ENCODE measurements around the gene OVCH2.

DNA sequence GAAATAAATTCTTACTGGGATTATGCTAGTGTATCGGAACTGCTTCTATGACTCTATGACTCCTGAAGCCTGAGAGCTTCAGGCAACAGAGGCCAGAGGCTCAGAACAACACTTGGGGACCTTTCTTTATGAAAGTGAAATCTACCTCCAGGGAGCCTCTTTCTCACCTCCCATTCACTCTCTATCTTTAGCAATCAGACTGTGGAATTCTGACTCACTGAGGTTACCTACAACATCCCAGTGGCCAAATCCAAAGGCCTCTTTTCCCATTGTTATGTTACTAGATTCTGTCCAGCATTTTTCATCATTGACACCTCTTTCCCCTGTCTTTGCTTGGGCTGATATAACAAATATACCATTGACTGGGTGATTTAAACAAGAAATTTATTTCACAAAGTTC, 18.9 kb downstream of the OVCH2 start:
- TF ChIP-seq, protein P1, sequence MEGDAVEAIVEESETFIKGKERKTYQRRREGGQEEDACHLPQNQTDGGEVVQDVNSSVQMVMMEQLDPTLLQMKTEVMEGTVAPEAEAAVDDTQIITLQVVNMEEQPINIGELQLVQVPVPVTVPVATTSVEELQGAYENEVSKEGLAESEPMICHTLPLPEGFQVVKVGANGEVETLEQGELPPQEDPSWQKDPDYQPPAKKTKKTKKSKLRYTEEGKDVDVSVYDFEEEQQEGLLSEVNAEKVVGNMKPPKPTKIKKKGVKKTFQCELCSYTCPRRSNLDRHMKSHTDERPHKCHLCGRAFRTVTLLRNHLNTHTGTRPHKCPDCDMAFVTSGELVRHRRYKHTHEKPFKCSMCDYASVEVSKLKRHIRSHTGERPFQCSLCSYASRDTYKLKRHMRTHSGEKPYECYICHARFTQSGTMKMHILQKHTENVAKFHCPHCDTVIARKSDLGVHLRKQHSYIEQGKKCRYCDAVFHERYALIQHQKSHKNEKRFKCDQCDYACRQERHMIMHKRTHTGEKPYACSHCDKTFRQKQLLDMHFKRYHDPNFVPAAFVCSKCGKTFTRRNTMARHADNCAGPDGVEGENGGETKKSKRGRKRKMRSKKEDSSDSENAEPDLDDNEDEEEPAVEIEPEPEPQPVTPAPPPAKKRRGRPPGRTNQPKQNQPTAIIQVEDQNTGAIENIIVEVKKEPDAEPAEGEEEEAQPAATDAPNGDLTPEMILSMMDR (conservative IDR thresholded peaks at IDR 0.05), result no peak
- TF ChIP-seq ZFX (IDR thresholded peaks at IDR 0.05), result no peak
